Natural killer cell treated with Interleukin-12 subunit alpha and Interleukin-12 subunit beta and Interleukin-15 and Interleukin-18, amount 100 ng/mL, for 72 hours (primary cell): ENCODE measurements around the gene DLG1. TPM values are rescaled to one million over a fixed set of nuclear protein-coding genes. Genes with fewer than 3 reads are reported as not detected.

Experiments used
- ATAC-seq, 2 donors: fragments of 150-1000 bp; cut with Tn5 transposase in 1 of 2; sonication (Bioruptor Pico), chemical (Tn5 transposase) in 1 of 2; 2 replicates each; pipeline ENCODE4 v1.10.0; 2021
- DNase-seq: peaks from one replicate; pipeline ENCODE4 v3.0.0; 2022; ENCODE audit warnings: low spot score
- H3K27ac Mint-ChIP-seq, 2 donors: 1 replicate in 1 of 2; 2 replicates in 1 of 2; pipeline ENCODE4 v1.8.0; 2022; ENCODE audit warnings: mixed read lengths in 2 of 2, mild to moderate bottlenecking in 1 of 2, moderate library complexity in 1 of 2
- H3K27me3 Mint-ChIP-seq, 2 donors: 1 replicate in 1 of 2; 2 replicates in 1 of 2; pipeline ENCODE4 v1.8.0; 2022; ENCODE audit warnings: mixed read lengths in 2 of 2
- H3K36me3 Mint-ChIP-seq: one replicate; pipeline ENCODE4 v1.8.0; 2022; ENCODE audit warnings: mixed read lengths
- H3K4me1 Mint-ChIP-seq, 2 donors: 1 replicate in 1 of 2; 2 replicates in 1 of 2; pipeline ENCODE4 v1.8.0; 2022; ENCODE audit warnings: low read depth in 2 of 2, mixed read lengths in 2 of 2, mild to moderate bottlenecking in 1 of 2
- H3K4me3 Mint-ChIP-seq: one replicate; pipeline ENCODE4 v1.8.0; 2022; ENCODE audit warnings: mixed read lengths
- H3K9me3 Mint-ChIP-seq: 2 replicates; pipeline ENCODE4 v1.8.0; 2022; ENCODE audit warnings: mixed read lengths
- total RNA-seq, 2 donors: library from RNA; stranded (reverse); gene quantifications; one replicate each; pipeline ENCODE4 v1.2.3, GENCODE V29; 2022

Gene DLG1
- total RNA-seq, 2 donors from 2014 or later = 76.5 to 121 TPM

GRCh38 chr3:197135212-197135611, 163.2 kb downstream of the DLG1 start:
- Mint-ChIP-seq H3K4me1 (peaks cover 0 to 7% of the 10 kb centered on the region in 2 donors), H3K36me3 (peaks cover 42% of the 10 kb centered on the region), H3K27me3 (no peaks in the 10 kb centered on the region), H3K9me3 (peaks cover 4% of the 10 kb centered on the region), H3K4me3 (no peak overlapping the region), H3K27ac (no peak overlapping the region)
- ATAC-seq (no peak), DNase-seq (no peak)

GRCh38 chr3:197132916-197133530, 165.4 kb downstream of the DLG1 start:
- no peak overlapping the region for H3K27ac Mint-ChIP-seq
- H3K4me1 Mint-ChIP-seq = peaks cover 0 to 7% of the 10 kb centered on the region in 2 donors
- DNase-seq = no peak
- no peak for ATAC-seq
- H3K36me3 Mint-ChIP-seq = peaks cover 46% of the 10 kb centered on the region
- no peaks in the 10 kb centered on the region for H3K27me3 Mint-ChIP-seq
- no peak overlapping the region for H3K4me3 Mint-ChIP-seq
- peaks cover 4% of the 10 kb centered on the region for H3K9me3 Mint-ChIP-seq

- H3K9me3 Mint-ChIP-seq = no peaks in the 10 kb centered on the region
- no peaks in the 10 kb centered on the region for H3K27me3 Mint-ChIP-seq
- H3K4me1 Mint-ChIP-seq = peaks cover 4 to 6% of the 10 kb centered on the region in 2 donors
- H3K4me3 Mint-ChIP-seq = no peak overlapping the region
- no peak overlapping the region for H3K27ac Mint-ChIP-seq
- peaks cover 11% of the 10 kb centered on the region for H3K36me3 Mint-ChIP-seq
- peak in 1 of 2 donors; percentile 48 for ATAC-seq
- DNase-seq = no peak
Observed at GRCh38 chr3:197125636-197126035, 172.8 kb downstream of the DLG1 start.

- peaks cover 4 to 6% of the 10 kb centered on the region in 2 donors for H3K4me1 Mint-ChIP-seq
- no peak for ATAC-seq
- H3K36me3 Mint-ChIP-seq = peaks cover 11% of the 10 kb centered on the region
- H3K27me3 Mint-ChIP-seq = no peaks in the 10 kb centered on the region
- H3K4me3 Mint-ChIP-seq = no peak overlapping the region
- no peak for DNase-seq
- H3K27ac Mint-ChIP-seq = no peak overlapping the region
- H3K9me3 Mint-ChIP-seq = no peaks in the 10 kb centered on the region
Observed at GRCh38 chr3:197124713-197125112, 173.7 kb downstream of the DLG1 start.

GRCh38 chr3:197122394-197122793, 176.0 kb downstream of the DLG1 start:
- DNase-seq = no peak
- peaks cover 4 to 6% of the 10 kb centered on the region in 2 donors for H3K4me1 Mint-ChIP-seq
- H3K36me3 Mint-ChIP-seq = peaks cover 7% of the 10 kb centered on the region
- H3K9me3 Mint-ChIP-seq = no peaks in the 10 kb centered on the region
- no peak for ATAC-seq
- no peaks in the 10 kb centered on the region for H3K27me3 Mint-ChIP-seq
- H3K27ac Mint-ChIP-seq = no peak overlapping the region
- no peak overlapping the region for H3K4me3 Mint-ChIP-seq

- H3K9me3 Mint-ChIP-seq = no peaks in the 10 kb centered on the region
- ATAC-seq (no peak), DNase-seq (no peak)
- no peaks in the 10 kb centered on the region for H3K4me1 Mint-ChIP-seq
- no peak overlapping the region for H3K4me3 Mint-ChIP-seq
- H3K36me3 Mint-ChIP-seq = peaks cover 3% of the 10 kb centered on the region
- no peaks in the 10 kb centered on the region for H3K27me3 Mint-ChIP-seq
- no peak overlapping the region for H3K27ac Mint-ChIP-seq
Observed at GRCh38 chr3:197117114-197117513, 181.3 kb downstream of the DLG1 start.

- no peaks in the 10 kb centered on the region for H3K9me3 Mint-ChIP-seq
- H3K27ac Mint-ChIP-seq = no peak overlapping the region
- no peak overlapping the region for H3K4me3 Mint-ChIP-seq
- DNase-seq (no peak), ATAC-seq (no peak)
- H3K27me3 Mint-ChIP-seq = no peaks in the 10 kb centered on the region
- no peaks in the 10 kb centered on the region for H3K4me1 Mint-ChIP-seq
- peaks cover 21% of the 10 kb centered on the region for H3K36me3 Mint-ChIP-seq
Observed at GRCh38 chr3:197114007-197114406, 184.4 kb downstream of the DLG1 start.

GRCh38 chr3:197111685-197112084, 186.7 kb downstream of the DLG1 start:
- Mint-ChIP-seq H3K4me1 (no peaks in the 10 kb centered on the region), H3K4me3 (no peak overlapping the region), H3K9me3 (no peaks in the 10 kb centered on the region), H3K27me3 (no peaks in the 10 kb centered on the region), H3K36me3 (peaks cover 21% of the 10 kb centered on the region), H3K27ac (no peak overlapping the region)
- no peak for ATAC-seq
- no peak for DNase-seq

GRCh38 chr3:197105786-197106185, 192.6 kb downstream of the DLG1 start:
- Mint-ChIP-seq H3K27me3 (no peaks in the 10 kb centered on the region), H3K27ac (no peak overlapping the region), H3K4me3 (no peak overlapping the region), H3K36me3 (peaks cover 11% of the 10 kb centered on the region), H3K9me3 (no peaks in the 10 kb centered on the region), H3K4me1 (no peaks in the 10 kb centered on the region)
- DNase-seq = no peak
- ATAC-seq = no peak

- Mint-ChIP-seq H3K27me3 (no peaks in the 10 kb centered on the region), H3K4me3 (no peak overlapping the region), H3K4me1 (no peaks in the 10 kb centered on the region), H3K36me3 (peaks cover under 1% of the 10 kb centered on the region), H3K9me3 (no peaks in the 10 kb centered on the region), H3K27ac (no peak overlapping the region)
- no peak for ATAC-seq
- DNase-seq = no peak
Observed at GRCh38 chr3:197104738-197105137, 193.7 kb downstream of the DLG1 start.

- no peak overlapping the region for H3K4me3 Mint-ChIP-seq
- H3K36me3 Mint-ChIP-seq = no peaks in the 10 kb centered on the region
- H3K9me3 Mint-ChIP-seq = no peaks in the 10 kb centered on the region
- no peak for ATAC-seq
- H3K27ac Mint-ChIP-seq = no peak overlapping the region
- no peaks in the 10 kb centered on the region for H3K27me3 Mint-ChIP-seq
- no peak for DNase-seq
- H3K4me1 Mint-ChIP-seq = no peaks in the 10 kb centered on the region
Observed at GRCh38 chr3:197103766-197104165, 194.6 kb downstream of the DLG1 start.

GRCh38 chr3:197093871-197094270, 204.5 kb downstream of the DLG1 start:
- Mint-ChIP-seq H3K9me3 (no peaks in the 10 kb centered on the region), H3K36me3 (peaks cover 4% of the 10 kb centered on the region), H3K4me3 (no peak overlapping the region), H3K4me1 (no peaks in the 10 kb centered on the region), H3K27ac (no peak overlapping the region), H3K27me3 (no peaks in the 10 kb centered on the region)
- no peak for ATAC-seq
- DNase-seq = no peak

GRCh38 chr3:197088370-197088769, 210.0 kb downstream of the DLG1 start:
- Mint-ChIP-seq H3K27me3 (no peaks in the 10 kb centered on the region), H3K36me3 (no peaks in the 10 kb centered on the region), H3K4me1 (peaks cover 6 to 8% of the 10 kb centered on the region in 2 donors), H3K27ac (no peak overlapping the region), H3K9me3 (no peaks in the 10 kb centered on the region), H3K4me3 (no peak overlapping the region)
- ATAC-seq (no peak), DNase-seq (no peak)

- DNase-seq (no peak), ATAC-seq (no peak)
- Mint-ChIP-seq H3K4me3 (no peak overlapping the region), H3K4me1 (peaks cover 8% of the 10 kb centered on the region in 2 donors), H3K9me3 (no peaks in the 10 kb centered on the region), H3K27me3 (no peaks in the 10 kb centered on the region), H3K27ac (no peak overlapping the region), H3K36me3 (no peaks in the 10 kb centered on the region)
Observed at GRCh38 chr3:197085137-197085536, 213.3 kb downstream of the DLG1 start.

- ATAC-seq = peak; percentile 87 to 94
- H3K9me3 Mint-ChIP-seq = no peaks in the 10 kb centered on the region
- peak; percentile 60 for DNase-seq
Observed at GRCh38 chr3:197083486-197083885, 214.9 kb downstream of the DLG1 start.

More at GRCh38 chr3:197083486-197083885, 214.9 kb downstream of the DLG1 start:
- Mint-ChIP-seq H3K27ac (peak overlapping the region in 1 of 2 donors; percentile 32), H3K4me3 (no peak overlapping the region), H3K4me1 (peaks cover 8% of the 10 kb centered on the region in 2 donors), H3K27me3 (no peaks in the 10 kb centered on the region), H3K36me3 (no peaks in the 10 kb centered on the region)
